ENCODE data around the gene NEB.

Gene NEB

DNA sequence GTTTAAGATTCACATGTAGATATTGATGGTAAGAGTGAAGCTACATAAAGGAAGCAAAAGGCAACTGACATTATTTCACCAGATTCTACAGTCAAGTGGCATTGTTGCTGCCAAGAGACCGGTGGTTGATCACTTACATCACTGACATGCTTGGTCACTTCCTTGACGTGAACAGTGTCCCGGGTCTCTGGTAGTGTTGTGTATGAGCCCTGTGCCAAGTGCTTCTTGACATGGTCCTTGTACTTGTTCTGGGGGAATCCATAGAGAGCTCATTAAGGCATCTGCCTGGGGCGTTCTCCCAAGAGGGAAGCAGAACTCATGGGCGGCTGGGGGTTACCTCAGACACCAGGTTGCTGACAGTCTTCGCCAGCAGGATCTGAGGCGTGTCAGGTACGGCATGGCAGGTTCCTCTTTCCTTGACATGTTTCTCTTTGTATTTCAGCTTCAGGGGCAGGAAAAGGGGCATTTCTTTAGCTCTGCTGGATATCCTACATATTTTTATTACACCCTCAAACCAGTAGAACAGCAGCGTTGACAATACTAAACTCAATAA lies 208.4 kb downstream of the NEB start:
- DNase-seq (ENCODE audit: low read depth, low spot score), result no peak
- TF ChIP-seq, protein P1, sequence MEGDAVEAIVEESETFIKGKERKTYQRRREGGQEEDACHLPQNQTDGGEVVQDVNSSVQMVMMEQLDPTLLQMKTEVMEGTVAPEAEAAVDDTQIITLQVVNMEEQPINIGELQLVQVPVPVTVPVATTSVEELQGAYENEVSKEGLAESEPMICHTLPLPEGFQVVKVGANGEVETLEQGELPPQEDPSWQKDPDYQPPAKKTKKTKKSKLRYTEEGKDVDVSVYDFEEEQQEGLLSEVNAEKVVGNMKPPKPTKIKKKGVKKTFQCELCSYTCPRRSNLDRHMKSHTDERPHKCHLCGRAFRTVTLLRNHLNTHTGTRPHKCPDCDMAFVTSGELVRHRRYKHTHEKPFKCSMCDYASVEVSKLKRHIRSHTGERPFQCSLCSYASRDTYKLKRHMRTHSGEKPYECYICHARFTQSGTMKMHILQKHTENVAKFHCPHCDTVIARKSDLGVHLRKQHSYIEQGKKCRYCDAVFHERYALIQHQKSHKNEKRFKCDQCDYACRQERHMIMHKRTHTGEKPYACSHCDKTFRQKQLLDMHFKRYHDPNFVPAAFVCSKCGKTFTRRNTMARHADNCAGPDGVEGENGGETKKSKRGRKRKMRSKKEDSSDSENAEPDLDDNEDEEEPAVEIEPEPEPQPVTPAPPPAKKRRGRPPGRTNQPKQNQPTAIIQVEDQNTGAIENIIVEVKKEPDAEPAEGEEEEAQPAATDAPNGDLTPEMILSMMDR (IDR thresholded peaks at IDR 0.05; ENCODE audit: low read depth, low read length), result no peak
- in situ Hi-C loops (cut with HindIII; ENCODE audit: low sequenced_read_pairs), result no loop called here
- H3K4me3 ChIP-seq (ENCODE audit: low read depth, low read length), result no peak overlapping the region

- no peak overlapping the region for H3K4me3 ChIP-seq (ENCODE audit: low read depth, low read length)
- in situ Hi-C loops (cut with HindIII; ENCODE audit: low sequenced_read_pairs), result no loop called here
- TF ChIP-seq, protein P1 (IDR thresholded peaks at IDR 0.05; ENCODE audit: low read depth, low read length), result no peak
- DNase-seq (ENCODE audit: low read depth, low spot score), result no peak
These were observed 210.4 kb downstream of the NEB start for GRCh38 chr2:151523850-151524249.

DNA sequence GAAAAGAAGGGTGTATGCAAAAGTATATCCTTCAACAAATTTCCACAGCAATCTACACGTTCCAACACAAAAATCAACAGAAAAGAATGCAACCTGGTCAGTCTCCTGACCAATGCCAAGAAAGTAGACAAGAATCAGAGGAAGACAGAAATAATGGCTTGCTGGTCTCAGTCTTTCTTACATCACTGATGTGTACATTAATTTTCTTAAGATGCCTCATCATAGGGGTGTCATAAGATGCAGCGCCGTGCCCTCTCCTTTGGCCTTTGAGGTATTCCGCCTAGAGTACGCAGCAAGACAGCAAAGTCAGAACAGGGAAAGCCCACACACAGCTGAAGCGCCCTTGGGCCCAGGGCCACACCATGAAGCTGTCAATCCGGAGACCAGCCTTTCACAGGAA lies 211.7 kb downstream of the NEB start:
- TF ChIP-seq, protein P1 (IDR thresholded peaks at IDR 0.05; ENCODE audit: low read depth, low read length), result no peak
- in situ Hi-C loops (cut with HindIII; ENCODE audit: low sequenced_read_pairs), result no loop called here
- DNase-seq (ENCODE audit: low read depth, low spot score), result no peak
- H3K4me3 ChIP-seq (ENCODE audit: low read depth, low read length), result no peak overlapping the region

- TF ChIP-seq, protein P1 (IDR thresholded peaks at IDR 0.05; ENCODE audit: low read depth, low read length), result no peak
These were observed 213.3 kb downstream of the NEB start for GRCh38 chr2:151520976-151521375.

DNA sequence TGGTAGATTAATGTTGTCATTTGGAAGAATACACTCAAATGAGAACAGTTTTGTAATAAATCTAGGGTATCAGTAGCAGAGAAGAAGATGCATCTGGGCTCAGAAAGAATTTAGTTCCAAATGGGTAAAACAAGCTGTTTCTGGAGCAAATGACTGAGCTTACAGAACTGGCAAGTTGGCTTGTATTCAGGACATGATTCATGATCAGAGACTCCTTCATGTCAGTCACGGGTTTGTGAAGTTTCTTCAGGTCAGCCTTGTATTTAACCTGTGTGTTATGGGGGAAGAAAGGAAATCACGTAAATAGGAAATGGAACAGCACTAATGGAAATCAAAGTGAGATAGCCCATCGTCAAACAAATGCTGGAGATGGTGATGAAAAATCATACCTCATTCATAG lies 215.5 kb downstream of the NEB start:
- H3K4me3 ChIP-seq (ENCODE audit: low read depth, low read length), result no peak overlapping the region
- TF ChIP-seq, protein P1 (IDR thresholded peaks at IDR 0.05; ENCODE audit: low read depth, low read length), result no peak
- in situ Hi-C loops (cut with HindIII; ENCODE audit: low sequenced_read_pairs), result no loop called here
- peak; percentile 2 for DNase-seq (ENCODE audit: low read depth, low spot score)

More at GRCh38 chr2:151520976-151521375, 213.3 kb downstream of the NEB start:
- in situ Hi-C loops (cut with HindIII; ENCODE audit: low sequenced_read_pairs), result no loop called here
- H3K4me3 ChIP-seq (ENCODE audit: low read depth, low read length), result no peak overlapping the region
- DNase-seq (ENCODE audit: low read depth, low spot score), result no peak

GRCh38 chr2:151508519-151508918 lies 225.8 kb downstream of the NEB start:
- in situ Hi-C loops (cut with HindIII; ENCODE audit: low sequenced_read_pairs), result no loop called here
- TF ChIP-seq, protein P1 (IDR thresholded peaks at IDR 0.05; ENCODE audit: low read depth, low read length), result no peak
- H3K4me3 ChIP-seq (ENCODE audit: low read depth, low read length), result no peak overlapping the region
- DNase-seq (ENCODE audit: low read depth, low spot score), result no peak

DNA sequence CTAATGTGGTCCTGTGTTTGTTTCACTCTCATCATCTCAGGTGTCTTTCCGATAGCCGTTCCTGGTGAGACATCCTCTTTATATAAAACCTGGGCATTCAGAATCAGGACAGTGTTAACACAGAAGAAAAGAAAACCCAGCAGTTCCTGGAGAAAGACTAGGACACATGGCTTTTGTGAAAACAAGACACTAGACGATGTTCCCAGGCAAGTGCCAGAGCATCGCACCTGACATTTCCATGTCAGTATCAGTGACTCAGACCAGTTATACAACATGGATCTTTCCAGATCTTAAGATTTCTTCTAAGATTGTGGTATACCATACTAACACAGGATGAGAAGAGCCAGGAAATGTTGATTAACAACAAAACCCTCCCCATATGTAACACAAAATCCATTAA lies 228.1 kb downstream of the NEB start:
- in situ Hi-C loops (cut with HindIII; ENCODE audit: low sequenced_read_pairs), result no loop called here
- no peak overlapping the region for H3K4me3 ChIP-seq (ENCODE audit: low read depth, low read length)
- TF ChIP-seq, protein P1 (IDR thresholded peaks at IDR 0.05; ENCODE audit: low read depth, low read length), result no peak
- DNase-seq (ENCODE audit: low read depth, low spot score), result no peak
